HL-60 (cell line): Measurements from ENCODE around the gene C5orf24.

Source experiments
- DNase-seq, 2 experiments: peaks; one replicate each; pipeline ENCODE4 v3.0.0-alpha.2; 2010 to 2020; ENCODE audit warnings: low read depth in 1 of 2, low spot score in 1 of 2
- H3K27ac ChIP-seq: fragments of 250-450 bp; sonication (Bioruptor Pico); replicated peaks from 2 replicates; pipeline ENCODE4 v1.5.1; 2020; ENCODE audit warnings: mild to moderate bottlenecking, moderate library complexity
- H3K27me3 ChIP-seq: fragments of 250-450 bp; sonication (Bioruptor Pico); 2 replicates; pipeline ENCODE4 v1.5.1; 2021; ENCODE audit warnings: mild to moderate bottlenecking, moderate library complexity; ENCODE audit not compliant: insufficient read depth, poor library complexity, severe bottlenecking
- H3K4me3 ChIP-seq: replicated peaks from 2 replicates; pipeline ENCODE4 v1.5.1; 2011; ENCODE audit warnings: mild to moderate bottlenecking, control low read depth, low read length; ENCODE audit not compliant: insufficient read depth
- CTCF ChIP-seq: IDR thresholded peaks from one replicate; pipeline ENCODE4 v1.5.1; 2011; ENCODE audit warnings: low read length, control low read depth, inconsistent platforms; ENCODE audit not compliant: insufficient read depth
- GABPA ChIP-seq: IDR thresholded peaks from 2 replicates; pipeline ENCODE4 v1.6.1; 2012; ENCODE audit warnings: low read depth
- POLR2AphosphoS5 ChIP-seq: IDR thresholded peaks from 2 replicates; pipeline ENCODE4 v1.6.1; 2012; ENCODE audit warnings: low read depth
- REST ChIP-seq: IDR thresholded peaks from 2 replicates; pipeline ENCODE4 v1.6.1; 2012; ENCODE audit warnings: low read depth; ENCODE audit not compliant: insufficient replicate concordance
- SPI1 ChIP-seq: IDR thresholded peaks from 2 replicates; pipeline ENCODE4 v1.6.1; 2012; ENCODE audit warnings: low read depth, mild to moderate bottlenecking, borderline replicate concordance
- long read RNA-seq: library from polyadenylated mRNA; unstranded; transcript quantifications from one replicate; pipeline ENCODE4 v2.0.0, GENCODE V29; 2020

The C5orf24 gene
- long read RNA-seq, full-length matches to known transcripts = 35 of 36 reads
- long read RNA-seq, partial matches to known transcripts = 0 of 36 reads
- long read RNA-seq, other reads (novel, unspliced or antisense) = 1 of 36 reads

- peak within 1 kb of the TSS; percentile 59 for H3K4me3 ChIP-seq
- H3K27me3 ChIP-seq = no peaks in the 10 kb centered on the region
- TF ChIP-seq GABPA (no peak), POLR2AphosphoS5 (peak; percentile 61; the same call in 1 of the 2 replicates)
- DNase-seq = peak; percentile 74 to 88
- H3K27ac ChIP-seq = peak within 1 kb of the TSS; percentile 95
Observed at GRCh38 chr5:134845852-134846640, at the start of gene C5orf24. Gene C5orf24, plus strand, starts transcription at chr5:134845968. Its CDS starts 8,933 bp downstream, at chr5:134854901.

GRCh38 chr5:134798468-134798867 is 47.3 kb upstream of the C5orf24 start:
- no peaks in the 10 kb centered on the region for H3K27me3 ChIP-seq
- H3K4me3 ChIP-seq = no peak overlapping the region
- no peak for DNase-seq
- TF ChIP-seq SPI1 = no peak
- no peak for TF ChIP-seq REST
- no peak for TF ChIP-seq POLR2AphosphoS5
- TF ChIP-seq CTCF = no peak
- TF ChIP-seq GABPA = no peak
- no peak overlapping the region for H3K27ac ChIP-seq

- no peaks in the 10 kb centered on the region for H3K27me3 ChIP-seq
- no peak for DNase-seq
- H3K4me3 ChIP-seq = no peak overlapping the region
- no peak overlapping the region for H3K27ac ChIP-seq
- TF ChIP-seq POLR2AphosphoS5 = no peak
- TF ChIP-seq CTCF = no peak
- TF ChIP-seq REST = no peak
- no peak for TF ChIP-seq SPI1
- TF ChIP-seq GABPA = no peak
Observed at GRCh38 chr5:134803821-134804220, 41.9 kb upstream of the C5orf24 start.

- H3K4me3 ChIP-seq = no peak overlapping the region
- TF ChIP-seq GABPA = no peak
- no peak for TF ChIP-seq REST
- no peak for TF ChIP-seq CTCF
- TF ChIP-seq SPI1 = no peak
- TF ChIP-seq POLR2AphosphoS5 = no peak
- 0 out of 2 replicates have a peak overlapping the region, but pooled peaks have one; percentile 11 for H3K27ac ChIP-seq
- H3K27me3 ChIP-seq = no peaks in the 10 kb centered on the region
- no peak for DNase-seq
Observed at GRCh38 chr5:134813407-134813806, 32.4 kb upstream of the C5orf24 start.
